ENCODE measurements around the gene JCHAIN. TPM values are rescaled to one million over a fixed set of nuclear protein-coding genes. Genes with fewer than 3 reads are reported as not detected.

Gene JCHAIN
- total and polyA plus RNA-seq, 2 of the 13 experiments (the other 11 are each of a cell fraction or from before 2014, with no cell fraction given) = not detected

GRCh38 chr4:70687821-70688794 is 21.8 kb upstream of the JCHAIN start, which contains the start of gene UTP3 (continued):
- peak; percentile 85; the same call in 1 of the 2 replicates for TF ChIP-seq ZSCAN29 (CRISPR knock-in tag; conservative IDR thresholded peaks at IDR 0.05)
- TF ChIP-seq ZNF256 (CRISPR knock-in tag; conservative IDR thresholded peaks at IDR 0.05) = peak; percentile 49; the same call in 1 of the 2 replicates
- peak; percentile 96; the same call in 1 of the 2 replicates for TF ChIP-seq ZNF788 (CRISPR knock-in tag; IDR thresholded peaks at IDR 0.05; ENCODE audit: borderline replicate concordance)
- peak; percentile 42; the same call in 1 of the 2 replicates for TF ChIP-seq SNAPC2 (CRISPR knock-in tag; IDR thresholded peaks at IDR 0.05)
- TF ChIP-seq BCL6 (CRISPR knock-in tag; IDR thresholded peaks at IDR 0.05) = peak; percentile 75; the same call in 1 of the 2 replicates
- no peak for TF ChIP-seq HNRNPH1 (optimal IDR thresholded peaks at IDR 0.05; ENCODE audit: low read depth, low read length)
- TF ChIP-seq GFI1 (CRISPR knock-in tag; IDR thresholded peaks at IDR 0.05; ENCODE audit: borderline replicate concordance) = peak; percentile 88
- TF ChIP-seq POLR2AphosphoS2 (IDR thresholded peaks at IDR 0.05; ENCODE audit: low read depth, low read length) = no peak
- peak; percentile 42; the same call in 1 of the 2 replicates for TF ChIP-seq ZNF567 (CRISPR knock-in tag; IDR thresholded peaks at IDR 0.05; ENCODE audit: borderline replicate concordance)
- TF ChIP-seq ZNF792 (CRISPR knock-in tag; IDR thresholded peaks at IDR 0.05) = peak; percentile 96
- TF ChIP-seq PREB (CRISPR knock-in tag; IDR thresholded peaks at IDR 0.05) = peak; percentile 46; the same call in 1 of the 2 replicates
- TF ChIP-seq ZNF274 (CRISPR knock-in tag; IDR thresholded peaks at IDR 0.05) = peak; percentile 67; the same call in 1 of the 2 replicates
- TF ChIP-seq MED13 (CRISPR knock-in tag; IDR thresholded peaks at IDR 0.05) = peak; percentile 80
- peak; percentile 32; the same call in 1 of the 2 replicates for TF ChIP-seq ZBTB38 (CRISPR knock-in tag; IDR thresholded peaks at IDR 0.05)
- TF ChIP-seq ZNF44 (CRISPR knock-in tag; IDR thresholded peaks at IDR 0.05) = 0 out of 2 replicates have a peak, but pooled peaks have one; percentile 86
- no peak for TF ChIP-seq NFAT5 (CRISPR knock-in tag; IDR thresholded peaks at IDR 0.05)
- TF ChIP-seq ZNF841 (CRISPR knock-in tag; IDR thresholded peaks at IDR 0.05; ENCODE audit: borderline replicate concordance) = no peak
- peak; percentile 97 for TF ChIP-seq ZSCAN31 (CRISPR knock-in tag; IDR thresholded peaks at IDR 0.05; ENCODE audit: low read depth)
- TF ChIP-seq HOXA3 (CRISPR knock-in tag; IDR thresholded peaks at IDR 0.05) = peak; percentile 92; the same call in 1 of the 2 replicates
- TF ChIP-seq ZFP82 (CRISPR knock-in tag; IDR thresholded peaks at IDR 0.05; ENCODE audit: borderline replicate concordance) = no peak
- no peak for TF ChIP-seq ZNF530 (CRISPR knock-in tag; IDR thresholded peaks at IDR 0.05; ENCODE audit: low read depth)
- no peak for TF ChIP-seq IKZF4 (CRISPR knock-in tag; IDR thresholded peaks at IDR 0.05; ENCODE audit: borderline replicate concordance, low read depth, not compliant biosample characterization)
